GM06990 (cell line): Measurements from ENCODE around the gene NHS.

Source experiments
- DNase-seq: peaks from one replicate; pipeline ENCODE4 v3.0.0-alpha.2; 2011; ENCODE audit not compliant: insufficient read length; ENCODE audit errors: extremely low read depth
- H3K27me3 ChIP-seq: replicated peaks from 2 replicates; pipeline ENCODE4 v1.6.0; 2011; ENCODE audit warnings: low read length; ENCODE audit not compliant: control insufficient read depth, insufficient read depth
- H3K36me3 ChIP-seq: 2 replicates; pipeline ENCODE4 v1.5.1; 2011; ENCODE audit warnings: low read length; ENCODE audit not compliant: control insufficient read depth, insufficient read depth
- H3K4me3 ChIP-seq: replicated peaks from 2 replicates; pipeline ENCODE4 v1.5.1; 2011; ENCODE audit warnings: low read depth, mild to moderate bottlenecking, control low read depth, low read length
- TF ChIP-seq, protein P1 (sequence below): IDR thresholded peaks from 2 replicates; pipeline ENCODE4 v1.5.1; 2011; ENCODE audit warnings: low read length, control low read depth, mild to moderate bottlenecking, inconsistent platforms; ENCODE audit not compliant: insufficient read depth, poor library complexity, severe bottlenecking

Gene NHS

DNA sequence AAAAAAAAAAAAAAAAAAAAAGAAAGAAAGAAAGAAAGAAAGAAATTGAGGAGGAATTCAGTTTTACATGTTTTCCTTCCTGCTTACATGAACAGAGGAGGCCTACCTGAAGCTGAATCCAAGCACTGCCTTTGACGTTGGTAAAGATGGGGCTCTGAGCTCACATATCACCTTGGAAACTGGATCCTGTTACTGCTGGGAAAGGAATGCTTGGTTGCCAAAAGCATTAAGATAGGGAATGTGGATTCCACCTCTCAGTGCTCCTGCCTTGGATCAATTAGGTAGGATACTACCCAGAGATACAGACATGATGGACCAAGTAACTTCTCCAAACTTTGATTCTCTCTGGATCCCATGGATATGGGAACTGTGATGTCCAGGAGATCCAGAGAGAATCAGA is 50.6 kb downstream of the NHS start:
- no peaks in the 10 kb centered on the region for H3K36me3 ChIP-seq
- no peak overlapping the region for H3K4me3 ChIP-seq
- H3K27me3 ChIP-seq = no peaks in the 10 kb centered on the region
- DNase-seq = no peak
- TF ChIP-seq, protein P1, sequence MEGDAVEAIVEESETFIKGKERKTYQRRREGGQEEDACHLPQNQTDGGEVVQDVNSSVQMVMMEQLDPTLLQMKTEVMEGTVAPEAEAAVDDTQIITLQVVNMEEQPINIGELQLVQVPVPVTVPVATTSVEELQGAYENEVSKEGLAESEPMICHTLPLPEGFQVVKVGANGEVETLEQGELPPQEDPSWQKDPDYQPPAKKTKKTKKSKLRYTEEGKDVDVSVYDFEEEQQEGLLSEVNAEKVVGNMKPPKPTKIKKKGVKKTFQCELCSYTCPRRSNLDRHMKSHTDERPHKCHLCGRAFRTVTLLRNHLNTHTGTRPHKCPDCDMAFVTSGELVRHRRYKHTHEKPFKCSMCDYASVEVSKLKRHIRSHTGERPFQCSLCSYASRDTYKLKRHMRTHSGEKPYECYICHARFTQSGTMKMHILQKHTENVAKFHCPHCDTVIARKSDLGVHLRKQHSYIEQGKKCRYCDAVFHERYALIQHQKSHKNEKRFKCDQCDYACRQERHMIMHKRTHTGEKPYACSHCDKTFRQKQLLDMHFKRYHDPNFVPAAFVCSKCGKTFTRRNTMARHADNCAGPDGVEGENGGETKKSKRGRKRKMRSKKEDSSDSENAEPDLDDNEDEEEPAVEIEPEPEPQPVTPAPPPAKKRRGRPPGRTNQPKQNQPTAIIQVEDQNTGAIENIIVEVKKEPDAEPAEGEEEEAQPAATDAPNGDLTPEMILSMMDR = no peak

DNA sequence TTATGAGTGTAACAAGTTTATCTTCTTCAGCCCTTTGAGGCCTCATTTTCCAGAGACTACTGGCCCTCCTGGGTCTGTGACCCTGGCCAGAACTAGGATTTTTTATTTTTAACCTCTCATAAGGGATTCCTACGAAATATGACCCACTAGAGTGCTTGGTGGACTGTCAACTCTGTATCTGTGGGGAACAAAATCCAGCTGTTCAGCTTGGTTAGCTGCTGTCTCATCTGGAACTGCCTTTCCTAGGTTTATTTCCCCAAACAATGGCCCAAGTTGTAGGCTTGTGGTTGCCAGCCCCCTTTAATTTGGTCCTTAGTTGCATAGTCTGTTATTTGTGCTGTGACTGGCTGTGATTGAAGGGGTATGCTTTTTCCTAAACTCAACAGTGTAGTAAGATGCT is 56.2 kb downstream of the NHS start:
- Histone ChIP-seq H3K27me3 (no peaks in the 10 kb centered on the region), H3K36me3 (no peaks in the 10 kb centered on the region), H3K4me3 (no peak overlapping the region)
- no peak for DNase-seq
- TF ChIP-seq, protein P1 = no peak

DNA sequence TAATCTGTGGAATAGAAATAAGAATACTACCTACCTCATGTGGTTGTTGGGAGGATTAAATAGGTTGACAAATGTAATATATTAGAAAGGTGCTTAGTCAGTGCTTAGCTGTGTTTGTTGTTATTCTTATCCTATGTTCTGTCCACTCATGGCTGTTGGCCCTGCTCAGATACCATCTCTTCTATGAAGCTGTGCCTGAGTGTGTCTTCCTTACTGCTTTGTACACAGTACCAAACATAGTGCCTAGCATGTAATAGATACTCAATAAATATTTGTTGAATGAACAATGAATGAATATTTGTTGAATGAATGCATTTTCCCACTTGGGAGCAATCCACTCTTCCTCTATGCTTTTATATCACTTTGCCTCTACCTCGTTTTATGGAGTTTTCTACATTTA is 57.2 kb downstream of the NHS start:
- H3K27me3 ChIP-seq = no peaks in the 10 kb centered on the region
- DNase-seq = no peak
- no peak overlapping the region for H3K4me3 ChIP-seq
- TF ChIP-seq, protein P1 = no peak
- no peaks in the 10 kb centered on the region for H3K36me3 ChIP-seq

DNA sequence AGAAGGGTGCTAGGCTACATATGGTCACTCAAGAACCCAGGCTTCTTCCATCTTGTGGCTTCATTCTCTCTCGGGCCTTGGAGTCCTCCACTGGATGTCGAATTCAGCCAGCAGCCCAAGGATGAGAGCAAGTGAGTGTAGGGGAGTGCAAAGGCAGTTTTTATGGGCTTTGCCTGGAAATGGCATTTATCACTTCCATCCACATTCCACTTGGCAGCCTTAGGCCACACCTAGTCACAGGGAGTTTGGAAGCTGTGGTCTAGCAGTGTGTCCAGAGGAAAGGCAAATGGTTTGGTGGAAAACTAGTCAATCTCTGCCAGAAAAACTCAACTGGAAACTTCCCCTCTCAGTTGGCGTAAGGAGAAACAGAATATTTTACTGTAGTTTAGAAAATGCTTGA is 59.0 kb downstream of the NHS start:
- no peak for DNase-seq
- H3K27me3 ChIP-seq = no peaks in the 10 kb centered on the region
- H3K36me3 ChIP-seq = no peaks in the 10 kb centered on the region
- H3K4me3 ChIP-seq = no peak overlapping the region
- TF ChIP-seq, protein P1 = no peak

DNA sequence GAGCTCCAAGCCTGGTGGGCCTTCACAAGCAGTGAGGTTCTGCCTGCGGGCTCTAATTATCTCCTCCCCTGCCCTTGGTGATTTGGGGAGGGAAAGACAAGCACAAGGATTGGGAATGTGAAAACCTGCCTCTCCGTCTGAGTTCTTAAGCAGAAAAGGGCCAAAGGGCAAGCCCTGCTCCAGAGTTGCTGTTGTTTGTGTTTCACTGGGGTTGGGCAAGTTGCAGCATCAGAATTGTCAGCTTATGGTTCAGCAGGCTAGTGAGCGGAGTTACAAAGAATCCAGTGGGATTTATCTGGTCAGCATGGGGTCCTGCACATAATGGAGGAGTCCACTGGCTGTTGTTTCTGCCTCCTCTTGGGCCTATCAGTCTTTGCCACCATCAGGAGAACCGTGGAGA is 60.5 kb downstream of the NHS start:
- no peak overlapping the region for H3K4me3 ChIP-seq
- H3K36me3 ChIP-seq = no peaks in the 10 kb centered on the region
- DNase-seq = no peak
- TF ChIP-seq, protein P1 = no peak
- H3K27me3 ChIP-seq = no peaks in the 10 kb centered on the region

DNA sequence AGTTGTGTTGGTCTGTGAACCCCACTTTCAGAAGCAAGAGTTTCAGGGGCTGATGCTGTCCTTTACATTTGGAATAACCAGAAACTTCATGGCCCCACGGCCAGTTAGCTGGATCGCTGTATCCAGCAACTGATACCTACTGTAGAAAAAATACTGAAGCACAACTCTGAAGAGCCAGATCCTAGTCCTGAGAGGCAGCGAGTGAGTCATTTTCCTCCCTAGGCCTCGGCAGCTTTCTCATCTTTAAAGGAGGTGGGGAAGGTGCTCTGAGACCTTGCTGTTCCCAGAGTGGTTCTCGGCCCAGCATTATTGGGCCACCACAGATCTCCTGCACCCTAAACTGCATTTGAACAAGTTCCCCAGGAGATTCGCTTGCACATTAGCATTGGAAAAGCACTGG is 63.2 kb downstream of the NHS start:
- TF ChIP-seq, protein P1 = no peak
- DNase-seq = no peak
- H3K36me3 ChIP-seq = no peaks in the 10 kb centered on the region
- H3K27me3 ChIP-seq = no peaks in the 10 kb centered on the region
- no peak overlapping the region for H3K4me3 ChIP-seq
